Uterus (tissue), 2 donors: Measurements from ENCODE around the gene TEX101.

Experiments used
- POLR2A ChIP-seq, 2 donors: fragments of 450-650 bp; IDR thresholded peaks; one replicate each; pipeline ENCODE4 v1.6.1; 2016; ENCODE audit warnings: antibody characterized with exemption in 2 of 2, mild to moderate bottlenecking in 1 of 2, moderate library complexity in 1 of 2
- TF ChIP-seq, protein P1 (sequence below), 4 experiments: fragments of 200-600 bp in 2 of 4; fragments of 450-650 bp in 2 of 4; sonication (generic) in 2 of 4; IDR thresholded peaks; one replicate each; pipeline ENCODE4 v1.5.1; 2016 to 2019; ENCODE audit warnings: antibody characterized with exemption in 4 of 4, mild to moderate bottlenecking in 2 of 4, moderate library complexity in 1 of 4

DNA sequence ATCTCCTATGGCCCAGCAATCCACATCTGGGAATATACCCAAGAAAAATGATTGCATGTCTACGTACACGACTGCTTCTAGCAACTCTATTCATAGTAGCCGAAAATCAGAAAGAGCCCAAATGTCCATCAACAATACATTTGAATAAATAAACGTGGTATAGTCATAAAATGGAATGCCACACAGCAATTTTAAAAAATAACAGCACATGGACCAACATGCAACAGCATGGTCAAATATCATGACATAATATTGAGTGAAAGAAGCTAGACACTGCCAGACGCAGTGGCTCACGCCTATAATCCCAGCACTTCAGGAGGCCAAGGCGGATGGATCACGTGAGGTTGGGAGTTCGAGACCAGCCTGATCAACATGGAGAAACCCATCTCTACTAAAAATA lies 16.3 kb downstream of the TEX101 start:
- TF ChIP-seq, protein P1, sequence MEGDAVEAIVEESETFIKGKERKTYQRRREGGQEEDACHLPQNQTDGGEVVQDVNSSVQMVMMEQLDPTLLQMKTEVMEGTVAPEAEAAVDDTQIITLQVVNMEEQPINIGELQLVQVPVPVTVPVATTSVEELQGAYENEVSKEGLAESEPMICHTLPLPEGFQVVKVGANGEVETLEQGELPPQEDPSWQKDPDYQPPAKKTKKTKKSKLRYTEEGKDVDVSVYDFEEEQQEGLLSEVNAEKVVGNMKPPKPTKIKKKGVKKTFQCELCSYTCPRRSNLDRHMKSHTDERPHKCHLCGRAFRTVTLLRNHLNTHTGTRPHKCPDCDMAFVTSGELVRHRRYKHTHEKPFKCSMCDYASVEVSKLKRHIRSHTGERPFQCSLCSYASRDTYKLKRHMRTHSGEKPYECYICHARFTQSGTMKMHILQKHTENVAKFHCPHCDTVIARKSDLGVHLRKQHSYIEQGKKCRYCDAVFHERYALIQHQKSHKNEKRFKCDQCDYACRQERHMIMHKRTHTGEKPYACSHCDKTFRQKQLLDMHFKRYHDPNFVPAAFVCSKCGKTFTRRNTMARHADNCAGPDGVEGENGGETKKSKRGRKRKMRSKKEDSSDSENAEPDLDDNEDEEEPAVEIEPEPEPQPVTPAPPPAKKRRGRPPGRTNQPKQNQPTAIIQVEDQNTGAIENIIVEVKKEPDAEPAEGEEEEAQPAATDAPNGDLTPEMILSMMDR (IDR thresholded peaks at IDR 0.05) = no peak
- TF ChIP-seq POLR2A (IDR thresholded peaks at IDR 0.05) = no peak
